Osteocyte (in vitro differentiated cells): Measurements from ENCODE around the gene GCC1. TPM values are rescaled to one million over a fixed set of nuclear protein-coding genes. Genes with fewer than 3 reads are reported as not detected.

Experiments used
- DNase-seq: peaks from one replicate; pipeline ENCODE4 v3.0.0; 2021; ENCODE audit warnings: mixed read lengths; ENCODE audit not compliant: unreplicated experiment; ENCODE audit errors: extremely low spot score
- H3K27ac Mint-ChIP-seq: one replicate; pipeline ENCODE4 v1.8.0; 2021; ENCODE audit warnings: mild to moderate bottlenecking, mixed read lengths; ENCODE audit not compliant: unreplicated experiment
- H3K27me3 Mint-ChIP-seq: one replicate; pipeline ENCODE4 v1.8.0; 2021; ENCODE audit warnings: mixed read lengths; ENCODE audit not compliant: unreplicated experiment
- H3K36me3 Mint-ChIP-seq: one replicate; pipeline ENCODE4 v1.8.0; 2021; ENCODE audit warnings: mixed read lengths; ENCODE audit not compliant: unreplicated experiment
- H3K4me1 Mint-ChIP-seq: one replicate; pipeline ENCODE4 v1.8.0; 2021; ENCODE audit warnings: mixed read lengths; ENCODE audit not compliant: unreplicated experiment
- H3K4me3 Mint-ChIP-seq: one replicate; pipeline ENCODE4 v1.8.0; 2021; ENCODE audit warnings: mild to moderate bottlenecking, moderate library complexity, mixed read lengths; ENCODE audit not compliant: unreplicated experiment
- H3K9me3 Mint-ChIP-seq: one replicate; pipeline ENCODE4 v1.8.0; 2021; ENCODE audit warnings: mixed read lengths; ENCODE audit not compliant: unreplicated experiment
- CTCF ChIP-seq: fragments of 200-600 bp; sonication (generic); IDR thresholded peaks from 2 replicates; pipeline ENCODE4 v1.5.0; 2021; ENCODE audit warnings: antibody characterized with exemption, mild to moderate bottlenecking, moderate library complexity
- total RNA-seq: library from RNA; stranded (reverse); gene quantifications from 2 replicates; pipeline ENCODE4 v1.2.1, GENCODE V29; 2021

Gene GCC1
- total RNA-seq, 1 donor from 2014 or later, result 20.7 TPM

- H3K27ac Mint-ChIP-seq, result no peak overlapping the region
- TF ChIP-seq CTCF, result no peak
- no peak for DNase-seq
- H3K4me1 Mint-ChIP-seq, result peaks cover 16% of the 10 kb centered on the region
- peaks cover 17% of the 10 kb centered on the region for H3K36me3 Mint-ChIP-seq
- H3K27me3 Mint-ChIP-seq, result peaks cover 3% of the 10 kb centered on the region
- no peak overlapping the region for H3K4me3 Mint-ChIP-seq
- peaks cover 4% of the 10 kb centered on the region for H3K9me3 Mint-ChIP-seq
Observed at GRCh38 chr7:127591189-127591588, 5.8 kb upstream of the GCC1 start.

GRCh38 chr7:127589896-127590295 lies 4.5 kb upstream of the GCC1 start:
- Mint-ChIP-seq H3K27ac (peak overlapping the region; percentile 57), H3K27me3 (no peaks in the 10 kb centered on the region), H3K4me3 (peak overlapping the region; percentile 98), H3K36me3 (peaks cover 17% of the 10 kb centered on the region), H3K9me3 (peaks cover 6% of the 10 kb centered on the region), H3K4me1 (peaks cover 22% of the 10 kb centered on the region)
- no peak for TF ChIP-seq CTCF
- no peak for DNase-seq

GRCh38 chr7:127588697-127589482 lies 3.5 kb upstream of the GCC1 start:
- peak overlapping the region; percentile 92 for H3K27ac Mint-ChIP-seq
- peak; percentile 67 for TF ChIP-seq CTCF
- H3K9me3 Mint-ChIP-seq, result peaks cover 6% of the 10 kb centered on the region
- no peak for DNase-seq
- peaks cover 32% of the 10 kb centered on the region for H3K4me1 Mint-ChIP-seq
- H3K4me3 Mint-ChIP-seq, result peak overlapping the region; percentile 98
- no peaks in the 10 kb centered on the region for H3K27me3 Mint-ChIP-seq
- H3K36me3 Mint-ChIP-seq, result peaks cover 17% of the 10 kb centered on the region

GRCh38 chr7:127588019-127588696 lies 2.8 kb upstream of the GCC1 start, which contains the start of gene ARF5:
Gene ARF5 (plus strand): TSS chr7:127588411. CDS start chr7:127588499, 88 bp downstream.
- Mint-ChIP-seq H3K4me1 (peaks cover 39% of the 10 kb centered on the region), H3K27me3 (no peaks in the 10 kb centered on the region), H3K27ac (peak within 1 kb of the TSS; percentile 92), H3K4me3 (peak within 1 kb of the TSS; percentile 98), H3K36me3 (peaks cover 20% of the 10 kb centered on the region), H3K9me3 (peaks cover 6% of the 10 kb centered on the region)
- no peak for TF ChIP-seq CTCF
- peak; percentile 96 for DNase-seq

- peak overlapping the region; percentile 69 for H3K27ac Mint-ChIP-seq
- DNase-seq, result no peak
- peaks cover 44% of the 10 kb centered on the region for H3K4me1 Mint-ChIP-seq
Observed at GRCh38 chr7:127587663-127588018, 2.2 kb upstream of the GCC1 start.

More at GRCh38 chr7:127587663-127588018, 2.2 kb upstream of the GCC1 start:
- no peak for TF ChIP-seq CTCF
- Mint-ChIP-seq H3K27me3 (no peaks in the 10 kb centered on the region), H3K4me3 (peak overlapping the region; percentile 87), H3K36me3 (peaks cover 25% of the 10 kb centered on the region), H3K9me3 (peaks cover 6% of the 10 kb centered on the region)
